Stimulated activated CD4-positive, alpha-beta T cell treated with anti-CD3 and anti-CD28 coated beads, Interleukin-15, amount 100 ng/mL, for 1 hour (primary cell): ENCODE data around the gene AVPR1B.

ENCODE experiments used
- DNase-seq, 2 donors: peaks; one replicate each; pipeline ENCODE4 v3.0.0-alpha.2; 2020; ENCODE audit warnings: low read depth in 1 of 2, low spot score in 1 of 2

Gene AVPR1B

DNA sequence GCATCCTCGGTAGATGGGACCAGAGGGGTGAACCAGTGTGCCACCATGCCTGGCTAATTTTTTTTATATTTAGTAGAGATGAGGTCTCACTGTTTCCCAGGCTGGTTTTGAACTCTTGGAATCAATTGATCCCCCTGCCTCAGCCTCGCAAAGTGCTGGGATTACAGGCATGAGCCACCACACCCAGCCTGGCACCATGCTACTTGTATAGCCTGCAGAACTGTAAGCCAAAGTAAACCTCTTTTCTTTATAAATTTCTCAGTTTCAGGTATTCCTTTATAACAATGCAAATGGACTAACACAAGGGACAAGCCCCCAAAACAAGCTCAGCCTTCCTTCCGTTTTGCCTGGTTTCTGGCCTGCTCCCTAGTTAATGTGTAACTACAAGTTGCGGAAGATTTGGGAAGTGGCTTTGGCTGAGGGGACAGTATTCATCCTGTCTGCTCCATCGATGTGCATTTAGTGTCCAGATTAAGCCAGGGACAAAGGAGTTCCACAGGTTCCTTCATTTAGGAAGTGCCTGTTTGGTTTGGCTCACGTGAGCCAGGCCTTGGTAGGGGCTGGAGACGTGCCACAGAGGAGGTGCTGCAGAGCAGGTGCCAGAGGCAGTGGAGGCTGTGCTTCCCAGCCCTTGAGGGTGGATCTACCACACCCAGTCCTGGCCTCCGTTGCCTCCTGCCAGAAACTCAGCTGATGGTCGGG lies 4.4 kb downstream of the AVPR1B start:
- no peak for DNase-seq

- no peak for DNase-seq
Measured at GRCh38 chr1:206111271-206111927, 5.8 kb downstream of the AVPR1B start.

GRCh38 chr1:206110820-206111219 lies 6.4 kb downstream of the AVPR1B start:
- DNase-seq, result no peak

DNA sequence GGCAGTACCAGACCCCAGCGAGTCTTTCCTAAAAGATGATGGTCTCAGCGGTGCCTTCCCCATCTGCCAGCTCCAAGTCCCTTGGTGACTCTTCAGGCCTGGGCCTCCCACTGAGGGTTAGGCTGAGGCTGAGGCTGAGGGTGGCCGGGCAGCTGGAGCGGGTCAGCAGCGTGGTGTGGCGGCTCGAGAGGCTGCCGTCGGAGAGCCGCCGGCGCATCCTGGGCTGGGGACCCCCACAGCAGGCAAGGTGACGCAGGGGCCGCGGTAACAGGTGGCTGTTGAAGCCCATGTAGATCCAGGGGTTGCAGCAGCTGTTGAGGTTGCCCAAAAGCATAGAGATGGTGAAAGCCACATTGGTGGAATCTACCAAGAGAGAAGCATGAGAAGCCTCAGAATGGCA lies 7.0 kb downstream of the AVPR1B start:
- DNase-seq, result no peak

DNA sequence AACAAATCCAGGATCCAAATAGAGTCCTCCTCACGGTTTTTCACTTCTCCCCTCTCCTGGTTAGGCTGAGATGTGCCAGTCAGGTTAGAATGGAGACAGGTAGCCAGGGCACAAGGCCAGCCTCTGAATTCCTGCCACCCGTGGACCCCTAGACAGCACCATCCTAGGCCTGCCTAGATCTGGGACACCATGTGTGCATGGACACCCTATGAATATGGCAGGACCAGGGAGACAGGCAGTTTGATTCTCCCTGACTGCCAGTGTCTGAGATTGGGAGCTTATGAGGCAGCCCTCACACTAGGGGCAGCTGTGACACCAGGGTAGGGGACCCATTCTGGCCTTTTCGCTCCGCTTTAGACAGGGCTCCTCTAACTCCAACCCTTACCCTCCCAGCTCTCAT lies 7.5 kb downstream of the AVPR1B start:
- no peak for DNase-seq

GRCh38 chr1:206108635-206109034 lies 8.6 kb downstream of the AVPR1B start:
- DNase-seq, result no peak

GRCh38 chr1:206107168-206107544 lies 10.0 kb downstream of the AVPR1B start:
- no peak for DNase-seq

- peak; percentile 59 to 67 for DNase-seq
Measured at GRCh38 chr1:206106328-206107167, 10.6 kb downstream of the AVPR1B start.

DNA sequence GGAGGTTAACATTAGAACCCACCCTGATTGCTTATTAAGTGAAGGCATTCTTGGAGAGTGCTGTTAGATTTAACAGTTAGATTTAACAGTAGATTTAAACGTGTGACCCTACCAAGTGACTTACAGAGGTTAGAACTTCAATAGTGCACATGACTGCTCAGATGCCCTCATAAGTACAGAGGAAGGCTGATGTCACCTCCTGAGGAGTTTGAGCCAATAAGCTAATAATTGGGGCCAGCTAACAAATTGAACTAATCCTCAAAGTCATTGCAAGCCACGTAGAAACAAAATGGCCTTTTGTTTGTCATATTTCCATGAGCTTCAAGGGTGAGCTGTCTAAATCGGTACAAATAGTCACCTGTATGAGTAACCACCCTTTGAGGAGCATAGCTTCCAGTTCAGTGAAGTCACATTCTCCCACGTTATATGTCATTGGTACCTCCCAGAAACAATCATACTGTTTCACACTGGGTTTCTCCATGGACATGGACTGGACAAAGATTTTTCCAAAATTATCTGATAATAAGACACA lies 11.7 kb downstream of the AVPR1B start:
- no peak for DNase-seq

DNA sequence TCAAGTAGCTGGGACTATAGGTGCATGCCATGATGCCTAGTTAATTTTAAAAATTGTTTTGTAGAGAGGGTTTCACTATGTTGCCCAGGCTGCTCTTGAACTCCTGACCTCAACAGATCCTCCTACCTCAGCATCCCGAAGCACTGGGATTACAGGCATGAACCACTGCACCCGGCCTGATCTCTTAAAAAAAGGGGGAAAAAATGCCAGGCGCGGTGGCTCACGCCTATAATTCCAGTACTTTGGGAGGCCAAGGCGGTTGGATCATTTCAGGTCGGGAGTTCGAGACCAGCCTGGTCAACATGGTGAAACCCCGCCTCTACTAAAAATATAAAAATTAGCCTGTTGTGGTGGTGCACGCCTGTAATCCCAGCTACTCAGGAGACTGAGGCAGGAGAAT lies 13.2 kb downstream of the AVPR1B start:
- DNase-seq, result no peak

- DNase-seq, result no peak
Measured at GRCh38 chr1:206102292-206102936, 14.8 kb downstream of the AVPR1B start.

- DNase-seq, result no peak
Measured at GRCh38 chr1:206101351-206102045, 15.7 kb downstream of the AVPR1B start.

- DNase-seq, result no peak
Measured at GRCh38 chr1:206100226-206100815, 16.9 kb downstream of the AVPR1B start.

DNA sequence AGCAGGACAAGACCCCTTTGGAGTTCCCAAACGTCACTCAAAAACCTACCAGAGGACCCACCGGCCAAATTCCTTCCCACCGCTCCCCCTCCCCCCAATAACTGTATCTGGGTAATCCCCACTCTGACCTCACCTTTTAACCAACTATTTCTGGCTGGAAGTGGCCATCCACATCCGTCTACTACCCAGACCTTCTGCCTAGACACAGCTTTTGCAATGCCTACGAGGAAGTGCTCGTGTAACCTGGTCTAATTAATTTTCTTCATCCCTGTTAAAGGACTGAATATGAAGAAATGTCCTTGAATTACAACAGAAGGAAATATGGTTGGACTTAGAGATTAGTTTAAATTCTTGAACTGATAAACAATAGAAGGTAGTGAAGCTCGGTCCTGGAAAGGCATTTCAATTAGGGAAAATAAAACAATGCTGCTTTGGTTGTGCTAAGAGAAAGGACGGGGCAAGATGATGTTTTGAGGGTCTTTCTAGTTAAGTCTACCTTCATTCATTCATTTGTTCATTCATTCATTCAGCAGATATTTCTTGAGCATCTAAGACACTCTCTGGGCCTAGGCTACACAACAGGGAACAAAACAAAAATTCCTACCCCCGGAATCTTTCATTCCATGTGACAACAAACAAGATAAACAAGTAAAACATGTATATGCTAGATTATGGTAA lies 18.8 kb downstream of the AVPR1B start:
- no peak for DNase-seq

DNA sequence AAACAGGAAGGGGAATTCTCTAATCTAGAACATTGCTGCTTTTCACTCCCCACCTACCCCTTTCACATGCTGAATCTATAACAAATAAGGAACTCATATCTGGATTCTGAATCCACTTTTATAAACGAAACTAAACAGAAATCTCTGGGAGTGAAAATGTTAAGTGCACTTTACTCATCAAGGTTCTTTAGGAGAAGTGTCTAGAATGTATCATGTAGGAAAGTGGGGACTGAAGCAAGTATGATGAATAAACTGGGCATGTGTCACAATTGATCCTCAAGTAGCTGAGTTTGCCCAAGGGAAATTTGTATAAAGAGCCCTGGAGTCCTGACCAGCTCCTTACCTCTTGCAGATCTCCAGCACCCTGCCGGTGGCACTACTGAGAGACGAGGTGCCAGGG lies 19.8 kb downstream of the AVPR1B start:
- no peak for DNase-seq

GRCh38 chr1:206094024-206094423 lies 23.2 kb downstream of the AVPR1B start:
- DNase-seq, result no peak

DNA sequence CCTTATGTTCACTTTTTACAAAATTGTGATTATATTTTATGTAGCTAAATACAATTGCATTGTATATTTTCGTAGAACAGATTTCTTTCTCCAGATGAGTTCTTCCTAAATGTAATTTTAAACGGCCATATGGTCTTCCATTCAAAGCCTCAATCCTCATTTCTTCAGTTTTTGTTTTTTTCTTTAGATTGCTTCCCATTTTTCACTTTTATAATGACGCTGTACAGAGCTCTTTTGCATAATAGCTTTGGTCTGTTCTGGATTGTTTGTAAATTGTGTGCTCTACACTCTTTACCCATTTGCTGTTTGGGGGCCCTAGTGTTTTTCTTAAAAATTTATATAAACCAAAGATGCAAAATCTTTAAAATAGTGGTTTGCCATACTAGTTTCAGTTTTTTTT lies 27.8 kb downstream of the AVPR1B start:
- DNase-seq, result no peak

GRCh38 chr1:206087091-206087490 lies 30.1 kb downstream of the AVPR1B start:
- DNase-seq, result no peak

DNA sequence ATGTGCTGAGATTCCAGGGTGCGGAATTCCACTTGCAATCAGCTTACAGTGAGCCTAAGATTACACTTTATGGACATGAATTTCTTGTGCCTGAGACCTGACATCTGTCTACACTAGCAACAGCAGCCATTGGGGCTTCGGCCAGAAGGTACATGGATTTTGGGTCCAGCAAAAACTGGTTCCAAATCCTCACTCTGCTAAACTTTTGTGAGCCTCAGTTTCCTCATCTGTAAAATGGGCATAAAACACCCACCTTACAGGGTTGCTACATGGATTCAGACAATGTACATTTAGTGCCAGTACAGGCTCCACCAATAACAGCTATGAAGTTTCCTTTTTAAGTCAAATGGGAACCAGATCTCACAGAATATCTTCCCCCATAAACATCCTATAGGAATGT lies 33.4 kb downstream of the AVPR1B start:
- no peak for DNase-seq
